Ishikawa (cell line): Measurements from ENCODE around the gene RITA1.

Experiments
- CEBPB ChIP-seq: IDR thresholded peaks from 2 replicates; pipeline ENCODE4 v1.6.1; 2012
- CREB1 ChIP-seq: IDR thresholded peaks from 2 replicates; pipeline ENCODE4 v1.6.1; 2012; ENCODE audit warnings: low read depth
- EGR1 ChIP-seq: IDR thresholded peaks from 2 replicates; pipeline ENCODE4 v1.6.1; 2012
- EP300 ChIP-seq: IDR thresholded peaks from 2 replicates; pipeline ENCODE4 v1.6.1; 2012; ENCODE audit warnings: borderline replicate concordance
- FOXM1 ChIP-seq: IDR thresholded peaks from 2 replicates; pipeline ENCODE4 v1.6.1; 2012; ENCODE audit warnings: low read depth, borderline replicate concordance
- MAX ChIP-seq: IDR thresholded peaks from 2 replicates; pipeline ENCODE4 v1.6.1; 2012
- NFIC ChIP-seq: IDR thresholded peaks from 2 replicates; pipeline ENCODE4 v1.6.1; 2012
- RAD21 ChIP-seq: IDR thresholded peaks from 2 replicates; pipeline ENCODE4 v1.6.1; 2012; ENCODE audit warnings: low read depth
- REST ChIP-seq: IDR thresholded peaks from 2 replicates; pipeline ENCODE4 v1.6.1; 2012; ENCODE audit warnings: low read depth, mild to moderate bottlenecking
- TAF1 ChIP-seq: IDR thresholded peaks from 2 replicates; pipeline ENCODE4 v1.6.1; 2012; ENCODE audit warnings: low read depth, mild to moderate bottlenecking
- TCF12 ChIP-seq: IDR thresholded peaks from 2 replicates; pipeline ENCODE4 v1.6.1; 2012; ENCODE audit warnings: low read depth
- TEAD4 ChIP-seq: IDR thresholded peaks from 2 replicates; pipeline ENCODE4 v1.6.1; 2012
- USF1 ChIP-seq: IDR thresholded peaks from 2 replicates; pipeline ENCODE4 v1.6.1; 2012
- YY1 ChIP-seq: IDR thresholded peaks from 2 replicates; pipeline ENCODE4 v1.6.1; 2012; ENCODE audit warnings: low read depth
- ZBTB7A ChIP-seq: IDR thresholded peaks from 2 replicates; pipeline ENCODE4 v1.6.1; 2012; ENCODE audit warnings: low read depth

RITA1 gene

GRCh38 chr12:113180333-113180732 lies 5.2 kb upstream of the RITA1 start:
- TF ChIP-seq FOXM1 (no peak), TCF12 (no peak), NFIC (no peak), TEAD4 (no peak), CEBPB (no peak), EGR1 (no peak), USF1 (no peak), TAF1 (no peak), CREB1 (no peak), YY1 (no peak), ZBTB7A (no peak), EP300 (no peak), RAD21 (no peak), REST (no peak), MAX (no peak)

GRCh38 chr12:113181975-113182374 lies 3.5 kb upstream of the RITA1 start:
- TF ChIP-seq TCF12 (no peak), EGR1 (no peak), ZBTB7A (no peak), CEBPB (no peak)

GRCh38 chr12:113183030-113183589 lies 2.4 kb upstream of the RITA1 start:
- TF ChIP-seq CREB1 (no peak), ZBTB7A (no peak), USF1 (no peak), TEAD4 (no peak), TCF12 (no peak), YY1 (no peak), EGR1 (no peak), EP300 (no peak), REST (no peak), RAD21 (no peak), TAF1 (no peak), MAX (no peak), NFIC (no peak), CEBPB (no peak), FOXM1 (no peak)

GRCh38 chr12:113184098-113184899 lies 1.2 kb upstream of the RITA1 start:
- TF ChIP-seq FOXM1: no peak
- no peak for TF ChIP-seq RAD21
- TF ChIP-seq EP300: no peak
- no peak for TF ChIP-seq ZBTB7A
- no peak for TF ChIP-seq TAF1
- no peak for TF ChIP-seq REST
- no peak for TF ChIP-seq MAX
- TF ChIP-seq YY1: no peak
- TF ChIP-seq CEBPB: no peak
